ENCODE results near the gene SLC39A13.

Gene SLC39A13

DNA sequence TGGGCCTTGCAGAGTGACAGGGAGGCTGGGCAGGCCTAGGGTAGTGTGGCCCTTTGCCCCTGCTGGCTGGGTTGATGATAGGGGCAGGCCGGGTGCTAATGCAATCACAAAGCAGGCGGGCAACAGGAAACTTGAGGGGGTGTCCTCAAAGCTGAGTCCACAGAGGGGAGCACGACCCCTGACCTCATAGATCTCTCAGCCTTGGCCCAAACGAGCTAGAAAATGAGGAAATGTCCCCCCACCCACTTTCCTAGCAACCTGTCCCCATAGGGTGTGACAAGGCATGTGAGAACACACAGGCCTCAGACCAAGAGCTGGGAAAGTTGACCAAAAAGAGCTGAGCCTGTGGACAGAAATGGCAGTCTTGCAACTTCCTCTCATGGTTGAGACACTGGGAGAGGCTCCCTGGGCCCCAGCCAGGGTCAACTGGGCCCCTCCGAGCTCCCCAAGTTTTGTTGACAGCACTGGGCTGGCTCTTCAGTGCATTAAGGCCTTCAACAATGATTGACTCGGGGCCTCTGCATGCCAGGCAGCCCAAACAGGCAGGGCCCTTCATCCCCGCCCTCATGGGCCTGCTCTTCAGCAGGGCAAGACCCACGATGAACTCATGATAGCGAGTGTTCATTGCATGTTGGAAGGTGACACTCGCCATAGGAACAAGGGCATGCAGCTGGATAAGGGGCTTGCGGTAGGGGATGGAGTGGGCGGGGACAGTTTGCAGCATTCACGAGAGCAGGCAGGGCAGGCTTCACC, 20.3 kb upstream of the SLC39A13 start:
- DNase-seq: no peak

GRCh38 chr11:47388697-47389576, 19.5 kb upstream of the SLC39A13 start:
- no peak for DNase-seq

DNA sequence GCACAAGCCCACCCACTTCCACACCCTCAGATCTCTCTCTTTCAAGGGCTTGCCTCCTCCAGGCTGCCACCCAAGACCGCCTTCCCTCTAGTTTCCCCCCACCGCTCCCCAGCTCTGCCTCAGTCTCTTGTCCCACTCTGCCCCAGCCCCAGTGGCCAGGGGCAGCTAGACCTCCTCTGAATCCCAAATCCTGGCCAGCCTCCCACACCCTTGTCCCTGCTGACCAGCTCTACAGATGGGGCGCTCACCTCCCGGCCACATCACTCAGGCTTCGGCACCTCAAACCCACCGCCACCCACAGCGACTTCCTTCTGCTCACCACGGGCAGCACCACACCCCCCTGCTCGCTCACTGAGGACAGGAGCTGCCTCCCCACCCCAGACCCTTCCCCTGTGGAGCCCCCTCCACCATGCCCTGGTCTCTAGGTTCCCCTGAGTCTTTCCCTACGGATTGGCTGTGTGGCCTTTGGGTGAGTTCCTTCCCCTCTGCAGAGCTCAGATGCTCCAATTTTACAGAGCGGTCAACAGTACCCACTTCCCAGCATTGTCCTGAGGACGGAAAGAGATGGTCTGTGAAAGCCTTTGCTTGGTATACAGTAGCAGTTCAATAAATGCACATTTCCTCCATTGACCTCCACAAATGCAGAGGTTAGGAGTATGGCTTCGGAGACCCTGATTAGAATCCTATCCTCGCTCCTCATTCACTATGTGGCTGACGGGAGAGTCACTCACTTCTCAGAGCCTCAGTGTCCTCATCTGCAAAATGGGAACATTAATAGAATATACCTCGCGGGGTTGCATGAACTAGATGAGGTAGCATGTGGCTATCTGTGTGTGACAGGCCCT, 18.6 kb upstream of the SLC39A13 start:
- no peak for DNase-seq

DNA sequence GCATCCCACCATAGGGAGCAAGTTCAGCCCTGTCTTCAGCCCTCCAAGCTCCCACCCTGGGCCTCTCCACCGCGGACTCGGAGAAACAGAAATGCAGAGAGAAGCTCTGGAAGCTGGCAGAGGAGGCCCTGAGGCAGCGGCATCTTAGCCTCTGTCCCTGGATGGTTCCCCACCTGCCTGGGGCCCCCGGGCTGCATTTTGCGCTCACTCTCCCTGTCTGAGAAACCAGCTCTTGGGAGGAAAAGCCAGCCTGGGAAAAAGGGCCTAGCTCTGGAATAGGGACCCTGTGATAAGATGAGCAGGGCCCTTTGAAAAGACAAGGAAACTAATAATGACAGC, 18.0 kb upstream of the SLC39A13 start:
- DNase-seq: no peak

GRCh38 chr11:47391077-47391583, 17.3 kb upstream of the SLC39A13 start:
- no peak for DNase-seq

DNA sequence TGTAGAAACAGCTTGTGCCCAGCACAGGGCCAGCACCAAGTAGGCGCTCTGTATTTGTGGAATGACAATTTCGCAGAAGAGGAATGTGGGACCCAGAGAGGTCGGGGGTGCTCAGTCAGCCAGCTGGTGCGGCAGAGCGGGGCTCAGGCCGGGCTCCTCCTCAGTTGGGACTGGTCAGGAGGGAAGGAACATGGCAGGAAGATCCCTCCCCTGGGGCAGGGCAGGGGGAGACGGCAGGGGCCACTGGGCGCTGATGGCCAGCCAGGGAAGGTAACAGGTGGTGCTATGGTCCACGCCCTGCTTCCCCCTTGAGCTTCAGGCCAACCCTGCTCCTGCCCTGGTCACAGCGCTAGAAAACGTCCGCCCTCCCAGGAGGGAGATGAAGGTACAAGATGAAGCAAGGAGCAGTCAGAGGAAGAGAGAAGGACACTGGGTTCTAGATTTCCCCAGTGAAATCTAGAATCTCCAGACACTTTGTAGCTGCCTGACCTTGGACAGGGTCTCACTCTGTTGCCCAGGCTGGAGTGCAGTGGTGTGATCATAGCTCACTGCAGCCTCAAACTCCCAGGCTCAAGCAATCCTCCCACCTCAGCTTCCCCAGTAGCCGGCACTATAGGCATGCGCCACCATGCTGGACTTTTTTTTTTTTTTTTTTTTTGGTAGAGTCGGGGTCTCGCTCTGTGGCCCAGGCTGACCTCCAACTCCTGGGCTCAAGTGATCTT, 16.5 kb upstream of the SLC39A13 start:
- DNase-seq: no peak

DNA sequence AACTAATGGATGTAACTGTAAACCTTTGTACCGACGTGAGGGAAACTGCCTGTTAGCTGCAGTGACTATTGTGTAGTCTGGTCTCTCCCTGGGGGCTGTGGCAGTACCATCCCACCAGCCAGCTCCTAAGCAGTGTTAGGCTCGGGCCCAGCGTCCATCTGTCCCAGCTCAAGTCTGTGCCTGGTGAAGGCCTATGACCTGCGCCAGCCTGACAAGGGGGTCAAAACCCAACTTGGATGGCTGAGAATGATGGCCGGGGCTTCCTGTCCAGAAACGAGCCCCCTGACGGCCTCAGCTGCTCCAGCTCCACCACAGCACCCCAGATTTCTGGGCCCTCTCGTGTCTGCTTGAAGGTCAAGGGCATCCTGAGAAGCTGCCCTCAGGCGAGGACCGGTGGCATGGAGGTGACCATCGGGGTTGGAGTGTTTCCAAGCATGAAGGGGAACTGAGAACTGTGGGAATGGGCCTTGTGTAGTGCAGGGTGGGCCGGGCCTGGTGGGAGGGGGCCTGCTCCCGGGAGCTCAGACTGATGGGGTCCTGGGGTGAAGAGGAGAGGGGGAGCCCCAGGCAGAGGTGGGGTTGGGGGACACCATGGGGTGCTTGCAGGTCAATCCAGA, 15.7 kb upstream of the SLC39A13 start:
- no peak for DNase-seq

DNA sequence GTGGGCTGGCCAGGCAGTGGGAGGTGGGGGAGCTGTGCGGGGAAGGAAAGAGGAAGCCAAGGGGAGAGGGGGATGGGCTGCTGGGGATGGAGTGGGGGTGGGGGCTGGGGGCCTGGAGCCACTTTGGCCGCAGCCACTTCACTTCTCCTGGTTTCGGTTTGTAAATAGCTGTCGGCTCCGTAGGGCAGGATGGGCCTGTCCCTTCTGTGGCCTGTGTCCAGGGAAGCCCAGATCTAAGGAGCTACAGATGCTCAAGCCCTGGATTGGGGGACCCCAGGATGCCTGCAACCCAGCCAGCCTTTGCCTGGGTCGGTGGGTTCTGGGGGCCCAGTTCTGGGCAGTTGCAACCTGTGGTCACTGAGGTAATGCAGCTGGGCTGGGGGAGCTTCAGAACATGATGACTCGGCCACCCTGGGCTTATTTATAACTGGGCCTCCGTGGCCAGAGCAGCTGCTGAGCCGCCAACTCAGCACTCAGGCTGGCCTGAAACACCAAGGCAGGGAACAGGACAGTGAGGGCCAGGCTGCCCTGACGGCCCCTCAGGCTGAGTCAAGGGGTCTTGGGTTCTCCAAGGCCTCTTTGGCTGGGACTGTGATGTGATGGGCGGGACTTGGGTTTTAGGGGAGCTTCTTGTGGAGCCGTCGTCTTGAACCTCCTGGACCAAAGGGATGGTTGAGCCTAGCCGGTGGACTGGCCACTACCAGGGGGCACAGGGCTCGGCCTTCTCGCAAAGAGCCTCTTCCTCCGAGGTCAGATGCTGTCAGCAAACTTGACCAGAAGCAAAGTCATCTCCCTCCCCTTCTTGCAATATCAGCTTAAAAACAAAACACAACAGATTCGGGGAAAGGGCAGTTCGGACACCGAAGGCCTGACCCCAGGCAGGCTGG, 15.0 kb upstream of the SLC39A13 start:
- DNase-seq: no peak

- no peak for DNase-seq
These were observed 14.4 kb upstream of the SLC39A13 start for GRCh38 chr11:47394050-47394321.

DNA sequence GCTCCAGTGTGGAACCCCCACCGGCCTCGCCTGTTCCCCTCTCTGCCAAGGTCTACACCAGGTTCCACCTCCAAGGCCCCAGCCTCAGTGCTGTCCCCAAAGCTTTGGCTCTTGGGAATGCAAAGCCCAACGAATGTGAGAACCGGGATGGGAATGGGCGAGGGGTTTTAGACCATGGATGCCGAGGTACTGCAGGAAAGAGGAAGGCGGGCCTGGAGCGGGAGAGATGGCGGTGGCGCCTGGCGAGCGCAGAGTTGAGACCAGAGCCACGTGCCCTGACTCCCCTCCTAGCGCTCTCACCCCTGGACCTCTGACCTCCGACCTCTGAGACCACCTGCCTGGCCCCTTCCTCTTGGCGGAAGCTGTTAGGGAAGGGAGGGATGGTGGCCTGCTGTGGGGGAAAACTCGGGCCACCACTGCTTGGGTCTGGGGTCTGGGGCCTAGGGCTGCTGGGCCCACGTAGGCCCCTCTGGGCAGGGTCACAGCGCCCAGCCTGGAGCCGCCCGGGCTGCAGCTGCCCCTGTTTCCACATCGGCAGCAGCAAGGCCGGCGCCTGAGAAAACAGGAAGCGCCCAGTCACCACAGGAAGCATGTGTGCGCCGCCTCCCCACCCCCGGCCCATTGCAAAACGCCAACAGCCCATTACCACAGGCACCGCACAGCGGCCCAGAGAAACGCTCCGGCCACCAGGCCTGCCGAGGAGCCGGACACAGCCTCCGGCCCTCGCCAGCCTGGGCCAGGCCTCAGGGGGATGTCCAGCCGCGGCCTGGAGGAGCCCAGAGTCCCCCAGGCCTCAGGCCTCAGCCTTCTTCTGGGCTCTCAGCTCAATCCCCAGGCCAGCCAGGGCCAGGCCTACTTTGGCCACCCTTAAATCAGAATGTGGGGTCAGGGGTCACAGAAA, 13.8 kb upstream of the SLC39A13 start:
- no peak for DNase-seq

DNA sequence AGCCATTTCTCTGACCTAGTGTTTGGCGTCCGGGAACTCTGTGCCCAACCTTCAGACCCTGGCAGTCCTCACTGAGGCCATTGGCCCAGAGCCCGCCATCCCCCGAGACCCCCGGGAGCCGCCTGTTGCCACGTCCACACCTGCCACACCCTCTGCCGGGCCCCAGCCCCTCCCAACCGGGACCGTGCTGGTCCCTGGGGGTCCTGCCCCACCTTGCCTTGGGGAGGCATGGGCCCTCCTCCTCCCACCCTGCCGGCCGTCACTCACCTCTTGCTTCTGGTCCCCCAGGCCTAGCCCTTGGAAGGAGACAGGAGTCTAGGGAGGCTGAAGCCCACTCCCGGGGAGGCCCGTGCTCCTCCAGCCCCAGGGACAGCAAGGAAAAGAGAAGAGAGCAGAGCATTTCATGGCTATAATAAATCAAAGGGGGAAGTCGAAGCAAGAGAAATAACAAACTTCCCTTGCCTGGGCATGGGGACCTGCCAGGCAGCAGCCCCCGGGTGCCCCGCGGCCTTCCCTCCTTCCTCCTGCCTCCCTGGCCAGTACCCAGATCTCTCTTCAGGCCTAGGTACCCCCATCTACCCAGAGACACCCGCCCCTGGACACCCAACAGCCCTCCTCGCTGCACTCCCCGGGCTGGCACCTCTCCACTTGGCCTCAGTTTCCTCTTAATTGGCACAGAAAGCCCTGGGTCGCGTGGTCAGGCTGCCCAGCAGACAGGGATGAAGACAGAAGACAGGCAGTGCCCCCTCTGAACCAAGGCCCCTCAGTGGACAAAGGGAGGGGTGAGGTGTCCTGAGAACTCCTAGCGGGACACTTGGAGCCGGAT, 13.0 kb upstream of the SLC39A13 start:
- DNase-seq: no peak

DNA sequence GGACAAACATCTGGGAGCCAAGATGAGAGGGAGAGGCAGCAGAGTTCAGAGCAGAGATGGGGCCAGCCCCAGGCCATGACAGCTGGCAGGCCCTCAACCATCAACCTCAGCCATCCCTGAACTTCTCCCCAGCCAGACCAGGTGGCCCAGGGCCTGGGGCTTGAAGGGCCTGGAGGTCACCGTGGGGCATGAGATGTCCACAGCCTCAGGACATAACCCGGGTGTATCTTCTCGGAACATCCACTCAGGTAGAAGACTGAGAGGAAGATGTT, 12.4 kb upstream of the SLC39A13 start:
- DNase-seq: no peak

DNA sequence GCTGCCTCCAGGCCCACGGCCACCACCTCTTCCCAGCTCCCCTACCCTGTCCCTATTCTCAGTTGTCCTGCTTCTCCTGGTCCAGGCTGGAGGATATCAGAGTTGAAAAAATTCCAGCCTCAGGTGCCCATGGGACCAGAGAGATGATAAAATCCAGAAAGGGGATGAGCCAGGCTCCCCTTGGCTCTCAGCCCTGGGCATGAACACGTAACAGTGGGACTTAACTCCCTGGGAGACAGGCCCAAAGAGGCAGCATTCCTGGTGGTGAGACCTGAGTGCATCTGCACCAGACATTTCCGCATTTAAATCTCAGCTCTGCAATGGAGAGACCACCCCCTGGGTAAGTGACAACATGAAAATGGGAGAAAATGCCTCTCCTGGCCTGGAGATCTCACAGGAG, 10.4 kb upstream of the SLC39A13 start:
- no peak for DNase-seq

GRCh38 chr11:47398551-47398950, 9.8 kb upstream of the SLC39A13 start:
- no peak for DNase-seq

DNA sequence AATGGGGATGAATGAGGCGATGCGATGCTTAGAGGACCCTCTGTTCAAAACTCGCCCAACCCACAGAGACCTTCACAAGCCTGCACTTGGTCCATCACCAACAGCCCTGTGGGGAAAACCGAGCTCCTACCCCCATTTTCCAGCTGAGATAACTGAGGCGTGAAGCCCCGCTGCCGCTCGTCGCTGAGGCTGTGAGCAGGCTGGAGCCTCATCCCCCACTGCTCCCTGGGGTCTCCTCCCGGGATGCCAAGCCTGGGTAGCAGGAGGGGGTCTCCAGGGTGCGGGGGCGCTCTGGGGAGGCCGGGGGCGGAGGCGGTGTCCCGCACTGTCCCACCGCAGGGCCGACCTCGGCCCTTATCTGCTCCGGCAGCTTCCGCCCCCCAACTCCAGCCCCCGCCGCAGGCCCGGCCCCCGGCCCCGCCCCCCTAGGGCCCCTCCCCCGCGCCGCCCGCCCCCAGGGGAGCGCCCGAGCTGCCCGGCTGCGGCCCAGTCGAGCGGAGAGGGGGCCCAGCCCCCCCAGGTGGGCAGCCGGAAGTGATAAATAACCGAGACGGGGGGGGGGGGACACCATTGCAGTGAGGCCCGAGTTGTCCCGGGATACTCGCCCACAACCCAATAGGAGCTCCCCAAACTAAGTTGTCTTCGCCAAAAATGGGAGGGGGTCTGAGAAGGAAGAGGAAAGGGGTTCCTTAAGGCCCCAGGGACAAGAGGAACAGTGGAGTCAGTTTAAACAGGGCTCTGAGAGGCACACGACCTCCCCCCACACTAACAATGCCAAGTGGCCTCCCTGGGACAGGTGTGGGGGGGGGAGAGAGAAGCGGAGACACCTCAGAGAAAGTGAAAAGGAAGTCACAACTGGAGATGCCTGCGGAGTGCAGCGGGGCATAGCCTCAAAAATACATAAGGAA, 8.3 kb upstream of the SLC39A13 start:
- DNase-seq: no peak

- no peak for DNase-seq
These were observed 7.6 kb upstream of the SLC39A13 start for GRCh38 chr11:47400768-47401279.

- DNase-seq: no peak
These were observed 5.3 kb upstream of the SLC39A13 start for GRCh38 chr11:47403135-47403534.

GRCh38 chr11:47403571-47403970, 4.8 kb upstream of the SLC39A13 start:
- DNase-seq: no peak
